Osteoblast (primary cell): ENCODE results near the gene MED13L. TPM values are rescaled to one million over a fixed set of nuclear protein-coding genes. Genes with fewer than 3 reads are reported as not detected.
"Not testable (repeated sequence)": the region's sequence is repeated elsewhere in the genome, so short reads cannot be mapped to it uniquely, and the experiment has no call there.

Experiments used
- DNase-seq: peaks from one replicate; pipeline ENCODE4 v3.0.0; 2011; ENCODE audit warnings: low spot score, mixed read lengths; ENCODE audit not compliant: insufficient read length; ENCODE audit errors: missing footprints
- H2AFZ ChIP-seq: 2 replicates; pipeline ENCODE4 v1.6.0; 2011; ENCODE audit warnings: mild to moderate bottlenecking, low read length
- H3K27ac ChIP-seq: 2 replicates; pipeline ENCODE4 v1.5.1; 2011; ENCODE audit warnings: mild to moderate bottlenecking, low read depth, low read length, moderate library complexity
- H3K27me3 ChIP-seq: 2 replicates; pipeline ENCODE4 v1.6.0; 2012; ENCODE audit warnings: mild to moderate bottlenecking, control low read depth, inconsistent platforms, low read length, moderate library complexity; ENCODE audit not compliant: insufficient read depth
- H3K36me3 ChIP-seq: 2 replicates; pipeline ENCODE4 v1.5.1; 2011; ENCODE audit warnings: mild to moderate bottlenecking, low read length, control low read depth, moderate library complexity; ENCODE audit not compliant: insufficient read depth
- H3K4me1 ChIP-seq: 2 replicates; pipeline ENCODE4 v1.5.1; 2011; ENCODE audit warnings: mild to moderate bottlenecking, low read length, control low read depth, moderate library complexity; ENCODE audit not compliant: insufficient read depth
- H3K4me2 ChIP-seq: 2 replicates; pipeline ENCODE4 v1.6.0; 2011; ENCODE audit warnings: mild to moderate bottlenecking, low read length; ENCODE audit not compliant: insufficient read depth
- H3K4me3 ChIP-seq: fragments of 200-600 bp; sonication (generic); 3 replicates; pipeline ENCODE4 v1.5.1; 2012; ENCODE audit warnings: mild to moderate bottlenecking, low read length, inconsistent platforms; ENCODE audit not compliant: insufficient read depth
- H3K79me2 ChIP-seq: 2 replicates; pipeline ENCODE4 v1.6.0; 2012; ENCODE audit warnings: mild to moderate bottlenecking, low read length, control low read depth, inconsistent platforms; ENCODE audit not compliant: insufficient read depth
- H3K9me3 ChIP-seq: 2 replicates; pipeline ENCODE4 v1.5.1; 2011; ENCODE audit warnings: low read depth, low read length, control low read depth
- H4K20me1 ChIP-seq: 2 replicates; pipeline ENCODE4 v1.6.0; 2012; ENCODE audit warnings: mild to moderate bottlenecking, low read length, control low read depth; ENCODE audit not compliant: insufficient read depth
- total RNA-seq: library from RNA; depleted of rRNA; stranded (reverse); fragments of >200 nt; gene quantifications from 2 replicates; pipeline ENCODE4 v1.2.3, GENCODE V29; 2012
- TF ChIP-seq, protein P1 (sequence below): IDR thresholded peaks from 2 replicates; pipeline ENCODE4 v1.5.1; 2011; ENCODE audit warnings: mild to moderate bottlenecking, low read depth, low read length, moderate library complexity; ENCODE audit errors: extremely low read depth

Gene MED13L
- total RNA-seq, 1 donor: 359 TPM

DNA sequence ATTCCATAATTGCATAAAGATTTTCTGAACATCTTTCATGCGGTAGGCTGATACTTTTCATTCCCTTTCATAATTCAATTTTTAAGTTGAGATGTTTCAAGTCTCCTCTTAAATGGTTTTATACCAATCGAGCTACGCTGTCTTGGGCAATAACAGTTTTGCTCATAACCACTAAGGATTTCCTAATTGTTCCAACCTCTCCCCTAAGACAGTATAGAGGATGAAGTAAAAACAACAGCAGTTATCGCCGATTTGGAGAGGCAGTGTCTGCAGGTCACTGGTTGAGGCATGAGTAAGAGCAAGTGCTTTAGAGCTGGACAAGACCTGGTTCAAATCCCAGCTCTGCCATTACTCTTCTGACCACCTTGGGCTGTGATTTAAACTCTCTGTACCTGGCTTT, 6.9 kb upstream of the MED13L start:
- H3K79me2 ChIP-seq: no peaks in the 10 kb centered on the region
- H3K27ac ChIP-seq: no peak overlapping the region
- H2AFZ ChIP-seq: no peak overlapping the region
- peak overlapping the region; percentile 22 for H3K4me2 ChIP-seq
- H3K4me3 ChIP-seq: no peak overlapping the region
- peaks cover 16% of the 10 kb centered on the region for H3K4me1 ChIP-seq
- H3K9me3 ChIP-seq: no peaks in the 10 kb centered on the region
- DNase-seq: no peak
- H3K36me3 ChIP-seq: no peaks in the 10 kb centered on the region
- TF ChIP-seq, protein P1, sequence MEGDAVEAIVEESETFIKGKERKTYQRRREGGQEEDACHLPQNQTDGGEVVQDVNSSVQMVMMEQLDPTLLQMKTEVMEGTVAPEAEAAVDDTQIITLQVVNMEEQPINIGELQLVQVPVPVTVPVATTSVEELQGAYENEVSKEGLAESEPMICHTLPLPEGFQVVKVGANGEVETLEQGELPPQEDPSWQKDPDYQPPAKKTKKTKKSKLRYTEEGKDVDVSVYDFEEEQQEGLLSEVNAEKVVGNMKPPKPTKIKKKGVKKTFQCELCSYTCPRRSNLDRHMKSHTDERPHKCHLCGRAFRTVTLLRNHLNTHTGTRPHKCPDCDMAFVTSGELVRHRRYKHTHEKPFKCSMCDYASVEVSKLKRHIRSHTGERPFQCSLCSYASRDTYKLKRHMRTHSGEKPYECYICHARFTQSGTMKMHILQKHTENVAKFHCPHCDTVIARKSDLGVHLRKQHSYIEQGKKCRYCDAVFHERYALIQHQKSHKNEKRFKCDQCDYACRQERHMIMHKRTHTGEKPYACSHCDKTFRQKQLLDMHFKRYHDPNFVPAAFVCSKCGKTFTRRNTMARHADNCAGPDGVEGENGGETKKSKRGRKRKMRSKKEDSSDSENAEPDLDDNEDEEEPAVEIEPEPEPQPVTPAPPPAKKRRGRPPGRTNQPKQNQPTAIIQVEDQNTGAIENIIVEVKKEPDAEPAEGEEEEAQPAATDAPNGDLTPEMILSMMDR: no peak
- no peaks in the 10 kb centered on the region for H3K27me3 ChIP-seq
- no peaks in the 10 kb centered on the region for H4K20me1 ChIP-seq

DNA sequence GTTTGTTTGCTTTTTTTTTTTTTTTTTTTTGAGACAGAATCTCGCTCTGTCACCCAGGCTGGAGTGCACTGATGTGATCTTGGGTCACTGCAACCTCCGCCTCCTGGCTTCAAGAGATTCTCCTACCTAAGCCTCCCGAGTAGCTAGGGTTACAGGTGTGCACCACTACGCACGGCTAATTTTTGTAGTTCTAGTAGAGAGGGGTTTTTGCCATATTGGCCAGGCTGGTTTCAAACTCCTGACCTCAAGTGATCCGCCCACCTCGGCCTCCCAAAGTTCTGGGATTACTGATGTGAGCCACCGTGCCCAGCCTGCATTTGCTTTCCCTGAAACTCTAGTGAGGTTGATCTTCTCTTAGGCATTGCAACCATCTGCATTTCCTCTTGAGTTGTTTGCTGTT, 6.4 kb upstream of the MED13L start:
- H3K4me1 ChIP-seq: peaks cover 16% of the 10 kb centered on the region
- H3K27me3 ChIP-seq, H2AFZ ChIP-seq, H3K36me3 ChIP-seq, DNase-seq, H3K79me2 ChIP-seq, H3K9me3 ChIP-seq, H3K4me3 ChIP-seq, H3K27ac ChIP-seq, H4K20me1 ChIP-seq: not testable (repeated sequence)
- H3K4me2 ChIP-seq: peak overlapping the region; percentile 22

DNA sequence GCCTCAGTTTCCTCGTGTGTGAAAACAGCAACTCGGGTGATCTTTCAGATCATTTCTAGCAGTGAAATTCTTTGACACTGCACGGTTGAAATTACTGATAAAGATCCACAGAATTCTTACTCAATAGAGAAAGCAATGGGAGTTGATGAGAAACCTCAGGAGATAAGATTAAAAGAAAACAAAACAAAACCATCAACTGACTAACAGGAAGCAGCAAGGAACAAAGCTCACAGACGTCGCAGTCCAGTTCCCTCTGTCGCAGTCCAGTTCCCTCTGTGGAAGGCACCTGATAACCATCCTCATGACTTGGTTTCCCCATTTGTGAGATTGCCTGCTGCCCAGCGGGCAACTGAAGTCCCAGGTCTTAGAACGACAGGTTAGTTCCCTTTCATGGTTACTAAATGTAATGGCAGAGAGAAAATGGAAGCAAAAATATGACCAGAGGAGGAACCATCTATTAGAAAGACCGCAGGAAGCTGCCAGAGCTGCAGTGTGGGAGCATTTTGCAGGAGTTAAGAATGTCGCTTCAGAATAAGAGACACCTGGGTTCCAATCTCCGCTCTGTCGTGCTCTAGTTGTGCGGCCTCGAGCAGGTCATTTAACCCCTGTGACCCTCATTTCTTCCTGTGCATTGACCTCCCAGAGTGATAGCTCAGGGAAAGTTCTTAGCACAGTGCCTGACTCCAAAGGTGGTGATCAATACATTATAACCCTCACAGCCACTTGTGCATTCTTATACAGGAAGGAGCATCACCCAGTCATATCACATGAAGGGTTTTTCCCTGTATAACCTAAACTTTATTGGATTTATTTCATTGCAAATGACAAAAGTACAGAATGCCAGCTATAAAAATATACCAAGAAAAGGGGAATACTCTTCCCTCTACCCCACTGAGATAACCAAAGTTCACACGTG, 5.1 kb upstream of the MED13L start:
- peaks cover 16% of the 10 kb centered on the region for H3K4me1 ChIP-seq
- no peaks in the 10 kb centered on the region for H3K79me2 ChIP-seq
- H3K27me3 ChIP-seq: no peaks in the 10 kb centered on the region
- TF ChIP-seq, protein P1: no peak
- H3K4me3 ChIP-seq: peak overlapping the region; percentile 40
- peak overlapping the region; percentile 60 for H2AFZ ChIP-seq
- DNase-seq: peak; percentile 71
- H3K27ac ChIP-seq: no peak overlapping the region
- no peaks in the 10 kb centered on the region for H3K9me3 ChIP-seq
- no peaks in the 10 kb centered on the region for H4K20me1 ChIP-seq
- H3K36me3 ChIP-seq: no peaks in the 10 kb centered on the region
- peak overlapping the region; percentile 63 for H3K4me2 ChIP-seq

DNA sequence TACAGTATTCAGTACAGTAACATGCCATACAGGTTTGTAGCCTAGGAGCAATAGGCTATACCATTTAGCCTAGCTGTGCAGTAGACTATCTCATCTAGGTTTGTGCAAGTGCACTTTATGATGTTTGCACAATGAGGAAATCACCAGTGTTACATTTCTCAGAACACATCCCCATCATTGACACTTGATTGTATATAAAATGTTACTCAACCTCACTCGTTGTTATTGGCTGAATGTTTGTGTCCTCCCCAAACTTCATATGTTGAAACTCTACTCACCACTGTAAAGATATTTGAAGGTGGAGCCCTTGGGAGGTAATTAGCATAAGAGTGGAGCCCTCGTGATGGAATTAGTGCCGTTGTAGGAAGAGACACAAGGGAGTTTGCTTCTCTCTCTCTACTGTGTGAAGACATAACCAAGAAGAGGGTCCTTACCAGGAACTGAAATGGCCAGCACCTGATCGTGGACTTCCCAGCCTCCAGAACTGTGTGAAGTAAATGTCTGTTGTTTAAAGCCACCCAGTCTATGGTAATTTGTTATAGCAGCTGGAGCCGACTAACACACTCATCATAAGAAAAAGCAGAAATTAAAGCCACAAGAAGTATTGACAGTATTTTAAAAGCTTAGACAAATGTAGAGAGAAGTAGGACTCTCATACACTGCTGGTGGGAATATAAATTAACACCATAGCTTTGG, 3.2 kb upstream of the MED13L start:
- no peak for DNase-seq
- Histone ChIP-seq H3K36me3 (no peaks in the 10 kb centered on the region), H3K27ac (no peak overlapping the region), H3K9me3 (no peaks in the 10 kb centered on the region), H3K4me1 (peaks cover 16% of the 10 kb centered on the region), H3K27me3 (no peaks in the 10 kb centered on the region), H4K20me1 (peaks cover 10% of the 10 kb centered on the region), H3K79me2 (peaks cover 12% of the 10 kb centered on the region), H2AFZ (no peak overlapping the region), H3K4me3 (no peak overlapping the region), H3K4me2 (no peak overlapping the region)
- TF ChIP-seq, protein P1: no peak
